GM13977 (cell line): Measurements from ENCODE around the gene DFFB.

Source experiments
- DNase-seq: peaks from one replicate; pipeline ENCODE4 v3.0.0; 2012; ENCODE audit warnings: low spot score
- CTCF ChIP-seq: IDR thresholded peaks from 2 replicates; pipeline ENCODE4 v1.5.1; 2012; ENCODE audit warnings: mild to moderate bottlenecking, control low read depth; ENCODE audit not compliant: insufficient read depth; ENCODE audit errors: extremely low read depth, missing control alignments
- in situ Hi-C: fragments of 300-500 bp; cut with MboI; formaldehyde crosslinking; loops from one replicate; pipeline ENCODE4 v1.12.0; 2022; ENCODE audit warnings: low sequenced_read_pairs, low pct_unique_long_range_greater_than_20kb, mixed read lengths, inconsistent platforms; ENCODE audit not compliant: unreplicated experiment

DFFB gene

DNA sequence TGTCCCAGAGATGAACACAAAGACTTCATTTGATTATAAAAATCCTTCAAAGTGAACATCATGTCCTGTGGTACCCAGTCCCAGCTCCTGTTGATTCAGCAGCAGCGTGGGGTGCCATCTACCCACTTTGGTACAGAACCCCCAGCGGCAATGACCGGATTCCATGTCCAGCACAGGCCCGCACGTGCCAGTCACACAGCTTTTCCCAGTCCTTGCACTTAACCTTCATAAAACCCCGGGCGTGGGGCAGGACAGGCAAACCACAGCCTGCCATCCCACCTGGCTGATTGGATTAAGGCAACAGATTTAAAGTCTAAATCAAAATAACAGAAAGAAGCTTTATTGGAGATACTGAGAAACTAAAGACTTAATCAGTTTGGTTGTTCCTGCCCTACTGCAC, 15.8 kb upstream of the DFFB start:
- DNase-seq = no peak
- in situ Hi-C loops = no loop called here
- TF ChIP-seq CTCF = no peak

DNA sequence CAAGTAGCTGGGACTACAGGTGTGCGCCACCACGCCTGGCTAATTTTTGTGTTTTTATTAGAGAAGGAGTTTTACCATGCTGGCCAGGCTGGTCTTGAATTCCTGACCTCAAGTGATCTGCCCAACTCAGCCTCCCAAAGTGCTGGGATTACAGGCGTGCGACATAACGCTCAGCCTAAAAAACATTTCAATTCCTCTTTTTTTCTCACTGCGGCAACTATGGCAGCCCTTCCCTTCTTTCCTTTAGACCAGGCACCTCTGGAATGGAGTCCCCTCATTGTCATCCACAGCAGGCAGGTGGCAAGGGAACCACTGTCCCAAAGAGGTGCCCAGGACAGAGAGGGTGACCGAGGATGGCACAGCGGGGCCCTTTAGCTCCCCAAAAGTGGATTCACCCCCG, 14.4 kb upstream of the DFFB start:
- in situ Hi-C loops = no loop called here
- no peak for DNase-seq

GRCh38 chr1:3846541-3846940, 10.7 kb upstream of the DFFB start:
- no peak for TF ChIP-seq CTCF
- no peak for DNase-seq
- in situ Hi-C loops = no loop called here

More for the DNA sequence above, 14.4 kb upstream of the DFFB start:
- no peak for TF ChIP-seq CTCF

- DNase-seq = no peak
- in situ Hi-C loops = no loop called here
Observed at GRCh38 chr1:3847081-3847480, 10.2 kb upstream of the DFFB start.

GRCh38 chr1:3850857-3851256, 6.4 kb upstream of the DFFB start:
- in situ Hi-C loops = no loop called here
- DNase-seq = no peak
- TF ChIP-seq CTCF = no peak

More at GRCh38 chr1:3847081-3847480, 10.2 kb upstream of the DFFB start:
- TF ChIP-seq CTCF = no peak

DNA sequence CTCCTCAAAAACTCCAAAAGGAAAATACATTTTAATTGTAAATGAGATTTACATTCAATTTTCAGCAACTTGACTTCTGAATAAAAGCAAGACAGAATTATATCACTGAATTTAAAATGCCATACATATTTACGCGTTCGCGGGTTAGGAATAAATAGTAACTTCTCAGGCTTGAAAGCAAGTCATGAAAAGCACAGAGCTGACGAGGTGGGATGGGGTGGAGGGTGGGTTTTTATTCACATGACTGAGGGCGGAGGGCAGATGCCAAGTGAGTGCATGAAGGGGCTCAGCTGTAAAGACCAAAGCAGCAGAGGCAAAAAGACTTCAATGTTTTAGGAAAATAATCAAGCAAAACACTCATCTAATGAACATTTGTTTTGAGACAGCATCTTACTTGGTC, 6.0 kb upstream of the DFFB start:
- in situ Hi-C loops = no loop called here
- no peak for TF ChIP-seq CTCF
- DNase-seq = no peak

DNA sequence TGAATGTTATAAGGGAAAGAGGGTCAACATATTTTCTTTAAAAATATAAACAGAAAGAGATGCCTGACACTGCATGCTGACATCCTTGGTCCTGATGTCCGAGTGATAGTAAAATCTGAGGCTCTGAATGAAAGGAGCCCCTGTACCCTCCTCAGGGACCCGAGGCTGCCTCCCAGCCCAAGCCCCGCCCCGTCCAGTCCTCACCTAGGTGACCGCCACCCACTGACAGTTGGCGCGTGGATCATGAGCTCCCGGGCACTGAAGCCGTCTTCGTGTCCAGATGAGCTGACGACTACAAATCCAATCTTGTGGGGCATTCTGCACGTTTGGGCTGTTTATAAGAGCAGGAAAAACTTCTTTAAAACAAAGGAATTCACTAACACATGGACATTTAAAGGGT, 5.2 kb upstream of the DFFB start:
- no peak for TF ChIP-seq CTCF
- no peak for DNase-seq
- in situ Hi-C loops = no loop called here
